HepG2 (cell line): ENCODE measurements around the gene WNT3A. TPM values are rescaled to one million over a fixed set of nuclear protein-coding genes. Genes with fewer than 3 reads are reported as not detected.
A peak's percentile ranks its signal among the peaks of the same experiment; 100 is the strongest.

ENCODE experiments used
- AGO2 ChIP-seq: fragments of 200-400 bp; formaldehyde crosslinking; optimal IDR thresholded peaks from 2 replicates; pipeline ENCODE3; 2017; ENCODE audit warnings: mild to moderate bottlenecking, low read depth, low read length, moderate library complexity
- ATF2 ChIP-seq: sonication (generic); formaldehyde crosslinking; IDR thresholded peaks from 2 replicates; pipeline ENCODE4 v1.4.0; 2020; ENCODE audit warnings: missing genetic modification reagents
- ATM ChIP-seq: fragments of 450-650 bp; IDR thresholded peaks from 2 replicates; pipeline ENCODE4 v1.7.1; 2017; ENCODE audit warnings: mild to moderate bottlenecking, borderline replicate concordance
- MAFF ChIP-seq: IDR thresholded peaks from 2 replicates; pipeline ENCODE4 v1.6.1; 2011; ENCODE audit warnings: low read depth, low read length, improper control_type of control experiment
- NCOA1 ChIP-seq: sonication (generic); formaldehyde crosslinking; IDR thresholded peaks from 2 replicates; pipeline ENCODE4 v1.9.0; 2021; ENCODE audit warnings: missing genetic modification reagents
- NR2F6 ChIP-seq, 2 experiments: IDR thresholded peaks; 2 replicates each; pipeline ENCODE4 v1.6.1; 2016; ENCODE audit warnings: antibody characterized with exemption in 1 of 2, mild to moderate bottlenecking in 1 of 2
- PCBP1 ChIP-seq: fragments of 200-400 bp; formaldehyde crosslinking; IDR thresholded peaks from 2 replicates; pipeline ENCODE4 v1.6.1; 2017; ENCODE audit warnings: mild to moderate bottlenecking, low read depth, low read length, borderline replicate concordance
- RBFOX2 ChIP-seq: fragments of 200-400 bp; formaldehyde crosslinking; IDR thresholded peaks from 2 replicates; pipeline ENCODE4 v1.6.1; 2017; ENCODE audit warnings: low read depth, mild to moderate bottlenecking, low read length
- SRSF4 ChIP-seq: fragments of 200-400 bp; formaldehyde crosslinking; IDR thresholded peaks from one replicate; pipeline ENCODE4 v1.6.1; 2018; ENCODE audit warnings: mild to moderate bottlenecking, low read depth, low read length, moderate library complexity; ENCODE audit not compliant: poor library complexity, severe bottlenecking
- SYNCRIP ChIP-seq: fragments of 200-400 bp; formaldehyde crosslinking; IDR thresholded peaks from 2 replicates; pipeline ENCODE4 v1.6.1; 2018; ENCODE audit warnings: mild to moderate bottlenecking, low read depth, low read length; ENCODE audit not compliant: insufficient read depth
- THRA ChIP-seq: sonication (generic); formaldehyde crosslinking; IDR thresholded peaks from 2 replicates; pipeline ENCODE4 v1.4.0; 2020; ENCODE audit warnings: missing genetic modification reagents, borderline replicate concordance
- UBTF ChIP-seq: sonication (generic); formaldehyde crosslinking; IDR thresholded peaks from 2 replicates; pipeline ENCODE4 v1.4.0; 2020; ENCODE audit warnings: mild to moderate bottlenecking, missing genetic modification reagents
- YY1 ChIP-seq: IDR thresholded peaks from 2 replicates; pipeline ENCODE4 v1.6.1; 2011; ENCODE audit warnings: low read length, low read depth, moderate library complexity, mild to moderate bottlenecking; ENCODE audit not compliant: insufficient read depth, insufficient replicate concordance
- ZNF281 ChIP-seq: sonication (generic); formaldehyde crosslinking; IDR thresholded peaks from 2 replicates; pipeline ENCODE4 v1.4.0; 2020; ENCODE audit warnings: missing genetic modification reagents, borderline replicate concordance
- ZNF326 ChIP-seq: sonication (generic); formaldehyde crosslinking; IDR thresholded peaks from 2 replicates; pipeline ENCODE4 v1.4.0; 2020; ENCODE audit warnings: missing genetic modification reagents, borderline replicate concordance
- ZNF383 ChIP-seq: sonication (generic); formaldehyde crosslinking; IDR thresholded peaks from 2 replicates; pipeline ENCODE4 v1.4.0; 2020; ENCODE audit warnings: missing genetic modification reagents, mild to moderate bottlenecking, borderline replicate concordance
- ZNF607 ChIP-seq: sonication (generic); formaldehyde crosslinking; IDR thresholded peaks from 2 replicates; pipeline ENCODE4 v1.5.1; 2020; ENCODE audit warnings: missing genetic modification reagents, mild to moderate bottlenecking, borderline replicate concordance
- ZSCAN5A ChIP-seq: sonication (generic); formaldehyde crosslinking; IDR thresholded peaks from 2 replicates; pipeline ENCODE4 v1.8.0; 2022; ENCODE audit warnings: mild to moderate bottlenecking, missing genetic modification reagents, borderline replicate concordance
- polyA plus RNA-seq, 8 experiments: library from polyadenylated mRNA; depleted of rRNA in 3 of 8; stranded (reverse) in 7 of 8; unstranded in 1 of 8; fragments of >200 nt; fragmentation: Illumina TruSeq in 4 of 8; extraction: Trizol in 4 of 8; gene quantifications; 2 replicates each; pipeline versions ENCODE4 v1.2.1 to v1.2.3, GENCODE V29; 2011 to 2016; ENCODE audit warnings: low read depth in 4 of 8, missing spikeins in 1 of 8, mixed read lengths in 1 of 8; ENCODE audit not compliant: insufficient read depth in 1 of 8
- total RNA-seq, 5 experiments: library from RNA; depleted of rRNA; stranded (reverse); fragments of >200 nt; fragmentation: Illumina TruSeq; extraction: Trizol; gene quantifications; 2 replicates each; pipeline ENCODE4 v1.2.3, GENCODE V29; 2016; ENCODE audit warnings: low read depth in 1 of 5

The WNT3A gene
- total and polyA plus RNA-seq, 2 of the 13 experiments (the other 11 are each of a cell fraction or from before 2014, with no cell fraction given): not detected

- TF ChIP-seq MAFF (no peak), ATM (no peak), ZNF326 (CRISPR knock-in tag) (no peak), ATF2 (CRISPR knock-in tag) (no peak), ZSCAN5A (no peak), SRSF4 (no peak), ZNF383 (no peak), RBFOX2 (0 out of 2 replicates have a peak, but pooled peaks have one; percentile 42), YY1 (peak; percentile 46), UBTF (CRISPR knock-in tag) (no peak; the same call in 1 of the 2 replicates), AGO2 (peak; percentile 72), ZNF607 (no peak), PCBP1 (0 out of 2 replicates have a peak, but pooled peaks have one; percentile 70), NCOA1 (CRISPR knock-in tag) (no peak), ZNF281 (CRISPR knock-in tag) (0 out of 2 replicates have a peak, but pooled peaks have one; percentile 15), SYNCRIP (no peak), THRA (CRISPR knock-in tag) (no peak), NR2F6 (IDR thresholded peaks at IDR 0.05) (no peak), NR2F6 (CRISPR knock-in tag; IDR thresholded peaks at IDR 0.05) (0 out of 2 replicates have a peak, but pooled peaks have one; percentile 5)
Measured at GRCh38 chr1:228101994-228102790, 95.4 kb downstream of the WNT3A start (continued).
